Smooth muscle cell (in vitro differentiated cells): Measurements from ENCODE around the gene TMEM154. TPM values are rescaled to one million over a fixed set of nuclear protein-coding genes. Genes with fewer than 3 reads are reported as not detected.

Experiments
- DNase-seq: peaks from one replicate; lab custom pipeline; 2025; ENCODE audit not compliant: unreplicated experiment; lab: John Stamatoyannopoulos, UW
- H2AFZ ChIP-seq: fragments of 200-600 bp; sonication (generic); 2 replicates; pipeline ENCODE4 v1.6.0; 2016; ENCODE audit warnings: antibody characterized with exemption, low read depth, mild to moderate bottlenecking
- H3F3A ChIP-seq: fragments of 200-600 bp; sonication (generic); 2 replicates; pipeline ENCODE4 v1.6.0; 2017; ENCODE audit warnings: antibody characterized with exemption, low read depth
- H3K27ac ChIP-seq: fragments of 200-600 bp; sonication (generic); 2 replicates; pipeline ENCODE4 v1.5.1; 2016; ENCODE audit warnings: low read depth, mild to moderate bottlenecking
- H3K27me3 ChIP-seq: fragments of 200-600 bp; sonication (generic); 2 replicates; pipeline ENCODE4 v1.6.1; 2016; ENCODE audit warnings: low read depth, mild to moderate bottlenecking
- H3K36me3 ChIP-seq: fragments of 200-600 bp; sonication (generic); 2 replicates; pipeline ENCODE4 v1.5.1; 2016; ENCODE audit warnings: low read depth
- H3K4me1 ChIP-seq: fragments of 200-600 bp; sonication (generic); 2 replicates; pipeline ENCODE4 v1.5.1; 2016; ENCODE audit warnings: low read depth
- H3K4me2 ChIP-seq: fragments of 200-600 bp; sonication (generic); 2 replicates; pipeline ENCODE4 v1.6.0; 2016; ENCODE audit warnings: mild to moderate bottlenecking
- H3K4me3 ChIP-seq: fragments of 200-600 bp; sonication (generic); 2 replicates; pipeline ENCODE4 v1.5.1; 2016; ENCODE audit warnings: mild to moderate bottlenecking
- H3K79me2 ChIP-seq: fragments of 200-600 bp; sonication (generic); 2 replicates; pipeline ENCODE4 v1.6.0; 2016; ENCODE audit warnings: low read depth, mild to moderate bottlenecking
- H3K9ac ChIP-seq: fragments of 200-600 bp; sonication (generic); 2 replicates; pipeline ENCODE4 v1.6.0; 2016; ENCODE audit warnings: low read depth
- H3K9me3 ChIP-seq: fragments of 200-600 bp; sonication (generic); replicated peaks from 2 replicates; pipeline ENCODE4 v1.5.1; 2016; ENCODE audit warnings: low read depth
- H4K20me1 ChIP-seq: fragments of 200-600 bp; sonication (generic); 2 replicates; pipeline ENCODE4 v1.6.0; 2016; ENCODE audit warnings: low read depth
- CTCF ChIP-seq: fragments of 200-600 bp; sonication (generic); IDR thresholded peaks from 2 replicates; pipeline ENCODE4 v1.5.1; 2017; ENCODE audit warnings: borderline replicate concordance, mild to moderate bottlenecking, antibody characterized with exemption; ENCODE audit not compliant: insufficient read depth, poor library complexity, severe bottlenecking
- WGBS: methylation state at CpG from one replicate; pipeline ENCODE4 v1.1.7; 2016; ENCODE audit warnings: low lambda C conversion rate; 5-methylcytosine and 5-hydroxymethylcytosine counted together
- polyA plus RNA-seq: library from polyadenylated mRNA; unstranded; fragments of >200 nt; fragmentation: Nextera tagmentation; extraction: Ambion mirVana; gene quantifications from 2 replicates; pipeline ENCODE4 v1.2.1, GENCODE V29; 2016
- total RNA-seq: library from RNA; depleted of rRNA; stranded (reverse); fragments of >200 nt; gene quantifications from 2 replicates; pipeline ENCODE4 v1.2.3, GENCODE V29; 2014

TMEM154 gene
- total and polyA plus RNA-seq, 2 experiments from 2014 or later = 1.8 to 6.0 TPM

- H3K4me2 ChIP-seq = no peak overlapping the region
- H3K79me2 ChIP-seq = no peaks in the 10 kb centered on the region
- no peak for DNase-seq
- no peak overlapping the region for H3K9ac ChIP-seq
- WGBS = 92% methylated on average over 3 of the region's 3 CpGs
- H3K9me3 ChIP-seq = no peaks in the 10 kb centered on the region
- H3K4me1 ChIP-seq = no peaks in the 10 kb centered on the region
- TF ChIP-seq CTCF = no peak
- no peaks in the 10 kb centered on the region for H3F3A ChIP-seq
- H3K4me3 ChIP-seq = no peak overlapping the region
- no peak overlapping the region for H3K27ac ChIP-seq
- no peaks in the 10 kb centered on the region for H3K27me3 ChIP-seq
- H4K20me1 ChIP-seq = no peaks in the 10 kb centered on the region
- H2AFZ ChIP-seq = no peak overlapping the region
- no peaks in the 10 kb centered on the region for H3K36me3 ChIP-seq
These were observed 60.2 kb downstream of the TMEM154 start for GRCh38 chr4:152619556-152619955.

GRCh38 chr4:152618971-152619370 is 60.8 kb downstream of the TMEM154 start:
- H4K20me1 ChIP-seq = no peaks in the 10 kb centered on the region
- no peaks in the 10 kb centered on the region for H3K36me3 ChIP-seq
- H3K4me2 ChIP-seq = no peak overlapping the region
- WGBS = 86% methylated on average over 4 of the region's 4 CpGs
- H3K4me3 ChIP-seq = no peak overlapping the region
- no peaks in the 10 kb centered on the region for H3F3A ChIP-seq
- H3K9ac ChIP-seq = no peak overlapping the region
- no peak overlapping the region for H3K27ac ChIP-seq
- DNase-seq = no peak
- no peaks in the 10 kb centered on the region for H3K79me2 ChIP-seq
- no peaks in the 10 kb centered on the region for H3K4me1 ChIP-seq
- H2AFZ ChIP-seq = no peak overlapping the region
- H3K27me3 ChIP-seq = no peaks in the 10 kb centered on the region
- H3K9me3 ChIP-seq = no peaks in the 10 kb centered on the region
- TF ChIP-seq CTCF = no peak

GRCh38 chr4:152616804-152617203 is 63.0 kb downstream of the TMEM154 start:
- no peaks in the 10 kb centered on the region for H3K9me3 ChIP-seq
- no peak overlapping the region for H2AFZ ChIP-seq
- no peaks in the 10 kb centered on the region for H3K4me1 ChIP-seq
- no peak for DNase-seq
- no peaks in the 10 kb centered on the region for H3F3A ChIP-seq
- no peak overlapping the region for H3K27ac ChIP-seq
- no peaks in the 10 kb centered on the region for H3K27me3 ChIP-seq
- H3K79me2 ChIP-seq = no peaks in the 10 kb centered on the region
- no peak overlapping the region for H3K9ac ChIP-seq
- H3K4me3 ChIP-seq = no peak overlapping the region
- no peak overlapping the region for H3K4me2 ChIP-seq
- no peaks in the 10 kb centered on the region for H3K36me3 ChIP-seq
- TF ChIP-seq CTCF = no peak
- no peaks in the 10 kb centered on the region for H4K20me1 ChIP-seq
- 95% methylated on average over 3 of the region's 3 CpGs for WGBS

GRCh38 chr4:152613841-152614721 is 65.7 kb downstream of the TMEM154 start:
- Histone ChIP-seq H3K27ac (no peak overlapping the region), H3K79me2 (no peaks in the 10 kb centered on the region), H3K4me2 (no peak overlapping the region), H3K4me3 (no peak overlapping the region), H3K4me1 (no peaks in the 10 kb centered on the region), H3F3A (no peaks in the 10 kb centered on the region), H3K9ac (no peak overlapping the region), H3K36me3 (no peaks in the 10 kb centered on the region), H3K9me3 (no peaks in the 10 kb centered on the region), H3K27me3 (no peaks in the 10 kb centered on the region), H4K20me1 (no peaks in the 10 kb centered on the region), H2AFZ (no peak overlapping the region)
- no peak for DNase-seq
- 86% methylated on average over 11 of the region's 11 CpGs for WGBS
- no peak for TF ChIP-seq CTCF
